Activated T-cell treated with anti-CD3 and anti-CD28 coated beads for 1 hour (primary cell): Measurements from ENCODE around the gene NIPSNAP2.
"Not testable (repeated sequence)": the region's sequence is repeated elsewhere in the genome, so short reads cannot be mapped to it uniquely, and the experiment has no call there.

Experiments used
- DNase-seq: peaks from one replicate; pipeline ENCODE4 v3.0.0-alpha.2; 2020; ENCODE audit warnings: low read depth

Gene NIPSNAP2

GRCh38 chr7:55964261-55965099 lies at the start of gene NIPSNAP2:
Gene NIPSNAP2 (plus strand): TSS chr7:55964585. CDS start chr7:55964610, 25 bp downstream.
- DNase-seq: peak; percentile 42

- no peak for DNase-seq
Observed at GRCh38 chr7:55917771-55918170, 46.6 kb upstream of the NIPSNAP2 start.

GRCh38 chr7:55928006-55928767 lies 36.2 kb upstream of the NIPSNAP2 start:
- no peak for DNase-seq

- no peak for DNase-seq
Observed at GRCh38 chr7:55931421-55932151, 32.8 kb upstream of the NIPSNAP2 start.

- no peak for DNase-seq
Observed at GRCh38 chr7:55939514-55940123, 24.8 kb upstream of the NIPSNAP2 start.

- no peak for DNase-seq
Observed at GRCh38 chr7:55946545-55946944, 17.8 kb upstream of the NIPSNAP2 start.

- peak; percentile 86 for DNase-seq
Observed at GRCh38 chr7:55951637-55952351, 12.6 kb upstream of the NIPSNAP2 start, which contains the start of gene MRPS17. Gene MRPS17 (plus strand): TSS chr7:55951877. CDS start chr7:55953196, 1,319 bp downstream.

GRCh38 chr7:55952352-55952671 lies 12.1 kb upstream of the NIPSNAP2 start:
- not testable (repeated sequence) for DNase-seq

GRCh38 chr7:55953707-55954475 lies 10.5 kb upstream of the NIPSNAP2 start:
- DNase-seq: no peak

GRCh38 chr7:55957190-55957589 lies 7.2 kb upstream of the NIPSNAP2 start:
- no peak for DNase-seq

GRCh38 chr7:55962014-55962413 lies 2.4 kb upstream of the NIPSNAP2 start:
- no peak for DNase-seq

GRCh38 chr7:55963584-55964168 lies 709 bp upstream of the NIPSNAP2 start:
- no peak for DNase-seq

- no peak for DNase-seq
Observed at GRCh38 chr7:55965100-55965470, 700 bp downstream of the NIPSNAP2 start.

GRCh38 chr7:55965805-55966421 lies 1.5 kb downstream of the NIPSNAP2 start:
- no peak for DNase-seq

GRCh38 chr7:55966851-55967250 lies 2.5 kb downstream of the NIPSNAP2 start:
- no peak for DNase-seq

GRCh38 chr7:55969391-55969790 lies 5.0 kb downstream of the NIPSNAP2 start:
- no peak for DNase-seq

GRCh38 chr7:55970561-55970960 lies 6.2 kb downstream of the NIPSNAP2 start:
- no peak for DNase-seq

- no peak for DNase-seq
Observed at GRCh38 chr7:55970978-55971377, 6.6 kb downstream of the NIPSNAP2 start.

- DNase-seq: no peak
Observed at GRCh38 chr7:55973747-55974250, 9.4 kb downstream of the NIPSNAP2 start.
